GM19452 (cell line): ENCODE results near the gene ASB18.

ENCODE experiments used
- ATAC-seq: cut with Tn5 transposase; IDR thresholded peaks from one replicate; pipeline ENCODE4 v1.9.1; 2021; ENCODE audit not compliant: unreplicated experiment

The ASB18 gene

GRCh38 chr2:236164925-236165841 is 99.0 kb downstream of the ASB18 start:
- ATAC-seq: no peak

- ATAC-seq: no peak
Measured at GRCh38 chr2:236164201-236164924, 99.8 kb downstream of the ASB18 start.

- ATAC-seq: no peak
Measured at GRCh38 chr2:236163471-236164200, 100.6 kb downstream of the ASB18 start.

GRCh38 chr2:236162882-236163470 is 101.2 kb downstream of the ASB18 start:
- ATAC-seq: no peak

- no peak for ATAC-seq
Measured at GRCh38 chr2:236162031-236162845, 102.0 kb downstream of the ASB18 start.

GRCh38 chr2:236161531-236161930 is 102.7 kb downstream of the ASB18 start:
- no peak for ATAC-seq

GRCh38 chr2:236161082-236161462 is 103.1 kb downstream of the ASB18 start:
- ATAC-seq: no peak

GRCh38 chr2:236160366-236161081 is 103.7 kb downstream of the ASB18 start:
- ATAC-seq: no peak

- no peak for ATAC-seq
Measured at GRCh38 chr2:236159778-236160170, 104.4 kb downstream of the ASB18 start.

- ATAC-seq: no peak
Measured at GRCh38 chr2:236158969-236159777, 105.0 kb downstream of the ASB18 start.

- ATAC-seq: no peak
Measured at GRCh38 chr2:236157815-236158498, 106.2 kb downstream of the ASB18 start.

GRCh38 chr2:236157366-236157765 is 106.8 kb downstream of the ASB18 start:
- no peak for ATAC-seq

- ATAC-seq: no peak
Measured at GRCh38 chr2:236156860-236157194, 107.4 kb downstream of the ASB18 start.

GRCh38 chr2:236156095-236156859 is 107.9 kb downstream of the ASB18 start:
- ATAC-seq: no peak

- no peak for ATAC-seq
Measured at GRCh38 chr2:236155406-236155805, 108.8 kb downstream of the ASB18 start.

GRCh38 chr2:236146436-236146835 is 117.8 kb downstream of the ASB18 start:
- ATAC-seq: no peak

GRCh38 chr2:236143811-236144210 is 120.4 kb downstream of the ASB18 start:
- ATAC-seq: no peak
